ENCODE data around the gene EHD2. TPM values are rescaled to one million over a fixed set of nuclear protein-coding genes. Genes with fewer than 3 reads are reported as not detected.
"Not testable (repeated sequence)": the region's sequence is repeated elsewhere in the genome, so short reads cannot be mapped to it uniquely, and the experiment has no call there.

EHD2 gene
- total RNA-seq, 2 experiments from 2014 or later, result 1.1 to 1.4 TPM

- ATAC-seq (no peak), DNase-seq (no peak)
- intact Hi-C loops (cut with micrococcal nuclease), result loop anchor here (2.0 kb wide), 1 partner anchor 31 kb away; no protein-coding TSS in a partner anchor
- Mint-ChIP-seq H3K4me1 (ENCODE audit: low read depth) (peaks cover 2% of the 10 kb centered on the region), H3K9me3 (no peaks in the 10 kb centered on the region), H3K27ac (no peak overlapping the region), H3K4me3 (no peak overlapping the region), H3K36me3 (ENCODE audit: low read depth) (no peaks in the 10 kb centered on the region), H3K27me3 (peaks cover 33% of the 10 kb centered on the region)
- TF ChIP-seq CTCF (IDR thresholded peaks at IDR 0.05), result no peak
- ChIA-PET CTCF (interaction anchor here (1.1 to 7.4 kb wide), 15 partner anchors 8 to 320 kb away, joined by 3 to 168 read pairs (median 5); partner anchors contain the start of gene NOP53), POLR2A (interaction anchor here (0.6 to 1.5 kb wide), 3 partner anchors 40 to 274 kb away, joined by 3 to 4 read pairs (median 3); no protein-coding TSS in a partner anchor)
Observed at GRCh38 chr19:47711652-47712242, 1.5 kb upstream of the EHD2 start.

DNA sequence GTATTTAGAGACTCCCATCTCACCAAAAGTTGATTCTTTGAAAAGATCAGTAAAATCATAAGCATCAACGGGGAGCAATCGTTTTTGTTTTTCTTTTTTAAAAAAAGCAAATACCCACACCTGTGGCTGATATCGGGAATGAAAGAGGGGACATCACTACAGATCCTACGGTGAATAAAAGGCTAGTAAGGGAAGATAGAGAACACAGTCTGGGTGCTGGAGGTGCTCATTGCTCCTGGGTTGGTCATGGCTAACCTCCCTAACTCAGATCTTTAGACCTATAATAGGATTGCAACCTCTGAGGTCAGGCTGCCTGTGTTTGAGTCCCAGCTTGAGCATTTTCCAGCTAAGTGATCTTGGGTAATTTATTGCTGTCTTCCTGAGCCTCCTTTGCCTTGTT is 1.1 kb downstream of the EHD2 start:
- TF ChIP-seq CTCF (IDR thresholded peaks at IDR 0.05), result no peak
- Mint-ChIP-seq H3K4me3 (no peak overlapping the region), H3K4me1 (ENCODE audit: low read depth) (peaks cover 2% of the 10 kb centered on the region), H3K27me3 (peaks cover 32% of the 10 kb centered on the region), H3K36me3 (ENCODE audit: low read depth) (no peaks in the 10 kb centered on the region), H3K27ac (no peak overlapping the region), H3K9me3 (no peaks in the 10 kb centered on the region)
- POLR2A ChIA-PET, result interaction anchor here (0.9 to 1.2 kb wide), 2 partner anchors 31 to 260 kb away, joined by 3 to 4 read pairs; no protein-coding TSS in a partner anchor
- ATAC-seq (no peak), DNase-seq (no peak)
- intact Hi-C loops (cut with micrococcal nuclease), result no loop called here
- CTCF ChIA-PET, result interaction anchor here (1.3 to 7.4 kb wide), 7 partner anchors 9 to 280 kb away, joined by 3 to 168 read pairs (median 27); partner anchors contain the start of gene NOP53

GRCh38 chr19:47714855-47715254 is 1.6 kb downstream of the EHD2 start:
- ChIA-PET CTCF (interaction anchor here (0.6 to 7.4 kb wide), 6 partner anchors 8 to 279 kb away, joined by 3 to 168 read pairs (median 3); partner anchors contain the start of gene NOP53), POLR2A (interaction anchor here (0.6 to 1.2 kb wide), 3 partner anchors 30 to 362 kb away, joined by 3 to 4 read pairs (median 3); no protein-coding TSS in a partner anchor)
- DNase-seq; ATAC-seq; H3K27ac Mint-ChIP-seq; H3K4me3 Mint-ChIP-seq; intact Hi-C loops (cut with micrococcal nuclease); H3K4me1 Mint-ChIP-seq (ENCODE audit: low read depth); H3K36me3 Mint-ChIP-seq (ENCODE audit: low read depth); H3K9me3 Mint-ChIP-seq: not testable (repeated sequence)
- H3K27me3 Mint-ChIP-seq, result peaks cover 32% of the 10 kb centered on the region

- TF ChIP-seq CTCF (IDR thresholded peaks at IDR 0.05), result no peak
- Mint-ChIP-seq H3K4me3 (no peak overlapping the region), H3K9me3 (no peaks in the 10 kb centered on the region), H3K27ac (no peak overlapping the region), H3K4me1 (ENCODE audit: low read depth) (peaks cover 2% of the 10 kb centered on the region), H3K36me3 (ENCODE audit: low read depth) (no peaks in the 10 kb centered on the region), H3K27me3 (peaks cover 38% of the 10 kb centered on the region)
- intact Hi-C loops (cut with micrococcal nuclease), result no loop called here
- DNase-seq, result no peak
- ATAC-seq, result no peak
- ChIA-PET CTCF (interaction anchor here (0.6 to 7.4 kb wide), 3 partner anchors 10 to 150 kb away, joined by 3 to 168 read pairs (median 4); partner anchors contain the start of gene NOP53), POLR2A (no interaction called here)
Observed at GRCh38 chr19:47716270-47716937, 3.2 kb downstream of the EHD2 start.

DNA sequence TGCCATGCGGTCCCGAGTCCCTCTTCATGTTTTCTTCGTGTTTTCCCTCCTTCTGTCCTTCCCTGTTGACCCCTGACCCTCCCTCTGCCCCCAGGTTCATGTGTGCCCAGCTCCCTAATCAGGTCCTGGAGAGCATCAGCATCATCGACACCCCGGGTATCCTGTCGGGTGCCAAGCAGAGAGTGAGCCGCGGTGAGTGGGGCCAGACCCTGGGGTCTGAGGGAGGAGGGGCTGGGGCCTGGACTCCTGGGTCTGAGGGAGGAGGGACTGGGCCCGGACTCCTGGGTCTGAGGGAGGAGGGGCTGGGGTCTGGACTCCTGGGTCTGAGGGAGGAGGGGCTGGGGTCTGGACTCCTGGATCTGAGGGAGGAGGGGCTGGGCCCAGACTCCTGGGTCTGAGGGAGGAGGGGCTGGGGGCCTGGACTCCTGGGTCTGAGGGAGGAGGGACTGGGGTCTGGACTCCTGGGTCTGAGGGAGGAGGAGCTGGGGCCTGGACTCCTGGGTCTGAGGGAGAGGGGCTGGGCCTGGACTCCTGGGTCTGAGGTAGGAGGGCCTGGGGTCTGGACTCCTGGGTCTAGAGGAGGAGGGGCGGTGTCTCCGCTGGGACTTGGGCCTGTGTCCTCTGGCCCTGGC is 5.3 kb downstream of the EHD2 start:
- intact Hi-C loops (cut with micrococcal nuclease); ATAC-seq; H3K4me1 Mint-ChIP-seq (ENCODE audit: low read depth); H3K36me3 Mint-ChIP-seq (ENCODE audit: low read depth); POLR2A ChIA-PET; H3K27ac Mint-ChIP-seq; DNase-seq; H3K9me3 Mint-ChIP-seq; H3K4me3 Mint-ChIP-seq: not testable (repeated sequence)
- peaks cover 33% of the 10 kb centered on the region for H3K27me3 Mint-ChIP-seq
- CTCF ChIA-PET, result interaction anchor here (1.3 kb wide), 1 partner anchor 25 kb away, joined by 3 read pairs; no protein-coding TSS in a partner anchor
